ENCODE results near the gene RPS29.
"Not testable (repeated sequence)": the region's sequence is repeated elsewhere in the genome, so short reads cannot be mapped to it uniquely, and the experiment has no call there.

Gene RPS29

GRCh38 chr14:49598189-49598484, 12.0 kb upstream of the RPS29 start:
- no peak for DNase-seq (ENCODE audit: low read depth)
- H3K4me3 ChIP-seq (ENCODE audit: control insufficient read depth, low read depth, low read length): peak overlapping the region; percentile 97
- TF ChIP-seq CTCF (IDR thresholded peaks at IDR 0.05; ENCODE audit: control insufficient read depth, insufficient read depth, low read depth, low read length, missing control alignments): no peak

GRCh38 chr14:49594347-49595091, 8.3 kb upstream of the RPS29 start:
- DNase-seq (ENCODE audit: low read depth): no peak
- no peak overlapping the region for H3K4me3 ChIP-seq (ENCODE audit: control insufficient read depth, low read depth, low read length)
- no peak for TF ChIP-seq CTCF (IDR thresholded peaks at IDR 0.05; ENCODE audit: control insufficient read depth, insufficient read depth, low read depth, low read length, missing control alignments)

GRCh38 chr14:49593016-49593415, 6.8 kb upstream of the RPS29 start:
- no peak for TF ChIP-seq CTCF (IDR thresholded peaks at IDR 0.05; ENCODE audit: control insufficient read depth, insufficient read depth, low read depth, low read length, missing control alignments)
- no peak overlapping the region for H3K4me3 ChIP-seq (ENCODE audit: control insufficient read depth, low read depth, low read length)
- DNase-seq (ENCODE audit: low read depth): no peak

- no peak overlapping the region for H3K4me3 ChIP-seq (ENCODE audit: control insufficient read depth, low read depth, low read length)
- no peak for DNase-seq (ENCODE audit: low read depth)
- TF ChIP-seq CTCF (IDR thresholded peaks at IDR 0.05; ENCODE audit: control insufficient read depth, insufficient read depth, low read depth, low read length, missing control alignments): no peak
Measured at GRCh38 chr14:49589387-49589786, 3.2 kb upstream of the RPS29 start.

GRCh38 chr14:49586673-49587460, 687 bp upstream of the RPS29 start:
- peak; percentile 39 for DNase-seq (ENCODE audit: low read depth)
- peak; percentile 62 for TF ChIP-seq CTCF (IDR thresholded peaks at IDR 0.05; ENCODE audit: control insufficient read depth, insufficient read depth, low read depth, low read length, missing control alignments)
- H3K4me3 ChIP-seq (ENCODE audit: control insufficient read depth, low read depth, low read length): no peak overlapping the region

GRCh38 chr14:49584981-49585640, 1.1 kb downstream of the RPS29 start:
- not testable (repeated sequence) for DNase-seq (ENCODE audit: low read depth)
- H3K4me3 ChIP-seq (ENCODE audit: control insufficient read depth, low read depth, low read length): peak overlapping the region; percentile 62

GRCh38 chr14:49584058-49584457, 2.1 kb downstream of the RPS29 start:
- no peak for TF ChIP-seq CTCF (IDR thresholded peaks at IDR 0.05; ENCODE audit: control insufficient read depth, insufficient read depth, low read depth, low read length, missing control alignments)
- DNase-seq (ENCODE audit: low read depth): no peak
- no peak overlapping the region; the same call in 1 of the 2 replicates for H3K4me3 ChIP-seq (ENCODE audit: control insufficient read depth, low read depth, low read length)
